Measurements from ENCODE around the gene LRRC25.

DNA sequence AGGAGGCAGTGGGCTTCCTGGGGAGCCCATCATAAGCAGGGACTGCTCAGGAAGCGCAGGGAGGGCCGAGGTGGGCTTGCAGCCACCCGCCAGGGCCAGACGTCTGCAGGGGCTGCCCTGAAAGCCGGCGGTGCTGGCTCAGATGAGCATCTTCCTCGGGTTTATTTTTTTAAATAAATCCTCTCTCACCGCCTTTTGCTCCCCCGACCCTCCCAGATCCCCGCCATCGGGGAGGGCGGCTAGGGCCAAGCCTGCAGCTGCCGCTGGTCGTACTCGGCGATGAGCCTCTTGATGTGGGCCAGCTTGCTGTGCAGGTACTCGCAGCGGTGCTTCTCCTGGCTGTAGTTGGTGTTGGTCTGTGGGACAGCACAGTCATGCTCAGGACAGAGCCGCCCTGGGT is 47.1 kb upstream of the LRRC25 start:
- TF ChIP-seq CTCF (IDR thresholded peaks at IDR 0.05; ENCODE audit: insufficient read depth, low read depth, low read length) (no peak), EZH2 (IDR thresholded peaks at IDR 0.05; ENCODE audit: insufficient read depth, low read length) (no peak)

All from astrocyte (in vitro differentiated cells and primary cell).